Endothelial cell of coronary artery (primary cell): ENCODE results near the gene TAF1A. TPM values are rescaled to one million over a fixed set of nuclear protein-coding genes. Genes with fewer than 3 reads are reported as not detected.

Source experiments
- total RNA-seq: library from RNA; depleted of rRNA; stranded (reverse); fragments of >200 nt; gene quantifications from 2 replicates; pipeline ENCODE4 v1.2.3, GENCODE V29; 2014

The TAF1A gene
- 4.9 and 6.2 TPM in 2 replicates for total RNA-seq

GRCh38 chr1:222589462-222590302, at the start of gene TAF1A:
Gene TAF1A (minus strand): TSS chr1:222589933.

GRCh38 chr1:222618001-222618879, 28.5 kb upstream of the TAF1A start, which contains the start of gene MIA3:
Gene MIA3 (plus strand): TSS chr1:222618097. CDS start chr1:222618111, 14 bp downstream.

GRCh38 chr1:222547944-222548671, 41.6 kb downstream of the TAF1A start, which contains the start of gene HHIPL2:
Gene HHIPL2 (minus strand): TSS chr1:222548104. CDS start chr1:222548044, 60 bp downstream.

Other genes with a start within 250 kb of the TAF1A start
- gene HHIPL2, start 41.8 kb downstream of the TAF1A start, total RNA-seq, result under 0.01 TPM in 1 of 2 replicates, not detected in the other
- 29.7 and 46.4 TPM in 2 replicates for gene MIA3, start 28.2 kb upstream of the TAF1A start, total RNA-seq
- 39.8 and 57.6 TPM in 2 replicates for gene AIDA, start 122.6 kb upstream of the TAF1A start, total RNA-seq
- gene BROX, start 122.6 kb upstream of the TAF1A start, total RNA-seq, result 27.3 and 29.8 TPM in 2 replicates
- gene FAM177B, start 147.3 kb upstream of the TAF1A start, total RNA-seq, result not detected in 2 replicates
- gene DISP1, start 225.1 kb upstream of the TAF1A start, total RNA-seq, result 1.3 and 1.5 TPM in 2 replicates